ENCODE data around the gene IL24.

The IL24 gene

DNA sequence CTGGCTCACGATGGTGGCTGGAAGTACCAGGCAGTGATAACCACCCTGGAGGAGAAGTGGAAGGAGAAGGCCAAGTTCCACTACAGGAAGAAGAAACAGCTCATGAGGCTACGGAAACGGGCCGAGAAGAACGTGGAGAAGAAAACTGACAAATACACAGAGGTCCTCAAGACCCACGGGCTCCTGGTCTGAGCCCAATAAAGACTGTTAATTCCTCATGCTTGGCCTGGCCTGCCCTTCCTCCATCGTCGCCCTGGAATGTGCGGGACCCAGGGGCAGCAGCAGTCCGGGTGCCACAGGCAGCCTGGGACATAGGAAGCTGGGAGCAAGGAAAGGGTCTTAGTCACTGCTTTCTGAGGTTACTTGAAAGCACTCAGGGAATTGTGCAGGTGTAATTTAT is 10.8 kb downstream of the IL24 start:
- DNase-seq, result no peak
- H3K4me1 Mint-ChIP-seq, result peaks cover 13% of the 10 kb centered on the region
- no peak for TF ChIP-seq CTCF (IDR thresholded peaks at IDR 0.05)
- no peaks in the 10 kb centered on the region for H3K9me3 Mint-ChIP-seq
- H3K4me3 Mint-ChIP-seq, result peak overlapping the region; percentile 73
- no peak overlapping the region for H3K27ac Mint-ChIP-seq
- H3K36me3 Mint-ChIP-seq (ENCODE audit: low read depth), result no peaks in the 10 kb centered on the region
- peaks cover 72% of the 10 kb centered on the region for H3K27me3 Mint-ChIP-seq (ENCODE audit: low read depth, poor library complexity)

- H3K27ac Mint-ChIP-seq, result no peak overlapping the region
- DNase-seq, result peak; percentile 65
Measured at GRCh38 chr1:206909161-206909882, 12.1 kb downstream of the IL24 start.

GRCh38 chr1:206909883-206910318 is 12.7 kb downstream of the IL24 start:
- Mint-ChIP-seq H3K36me3 (ENCODE audit: low read depth) (no peaks in the 10 kb centered on the region), H3K27me3 (ENCODE audit: low read depth, poor library complexity) (peaks cover 82% of the 10 kb centered on the region), H3K4me1 (peaks cover 13% of the 10 kb centered on the region), H3K9me3 (no peaks in the 10 kb centered on the region), H3K4me3 (peak overlapping the region; percentile 71), H3K27ac (no peak overlapping the region)
- TF ChIP-seq CTCF (IDR thresholded peaks at IDR 0.05), result no peak
- no peak for DNase-seq

More at GRCh38 chr1:206909161-206909882, 12.1 kb downstream of the IL24 start:
- peaks cover 82% of the 10 kb centered on the region for H3K27me3 Mint-ChIP-seq (ENCODE audit: low read depth, poor library complexity)
- no peak for TF ChIP-seq CTCF (IDR thresholded peaks at IDR 0.05)
- no peaks in the 10 kb centered on the region for H3K36me3 Mint-ChIP-seq (ENCODE audit: low read depth)
- peak overlapping the region; percentile 71 for H3K4me3 Mint-ChIP-seq
- H3K9me3 Mint-ChIP-seq, result no peaks in the 10 kb centered on the region
- H3K4me1 Mint-ChIP-seq, result peaks cover 13% of the 10 kb centered on the region

- Mint-ChIP-seq H3K4me3 (no peak overlapping the region), H3K27ac (no peak overlapping the region), H3K36me3 (ENCODE audit: low read depth) (no peaks in the 10 kb centered on the region), H3K4me1 (peaks cover 13% of the 10 kb centered on the region), H3K27me3 (ENCODE audit: low read depth, poor library complexity) (peaks cover 79% of the 10 kb centered on the region), H3K9me3 (no peaks in the 10 kb centered on the region)
- TF ChIP-seq CTCF (IDR thresholded peaks at IDR 0.05), result peak; percentile 95
- DNase-seq, result peak; percentile 43
Measured at GRCh38 chr1:206911064-206911663, 13.9 kb downstream of the IL24 start.

GRCh38 chr1:206912445-206913095 is 15.3 kb downstream of the IL24 start:
- H3K27me3 Mint-ChIP-seq (ENCODE audit: low read depth, poor library complexity), result peaks cover 84% of the 10 kb centered on the region
- H3K36me3 Mint-ChIP-seq (ENCODE audit: low read depth), result no peaks in the 10 kb centered on the region
- peaks cover 13% of the 10 kb centered on the region for H3K4me1 Mint-ChIP-seq
- no peaks in the 10 kb centered on the region for H3K9me3 Mint-ChIP-seq
- no peak overlapping the region for H3K4me3 Mint-ChIP-seq
- no peak overlapping the region for H3K27ac Mint-ChIP-seq
- peak; percentile 73 for TF ChIP-seq CTCF (IDR thresholded peaks at IDR 0.05)
- peak; percentile 62 for DNase-seq
